Stimulated activated CD4-positive, alpha-beta T cell treated with anti-CD3 and anti-CD28 coated beads, Interleukin-1b, Interleukin-23, amount 100 ng/mL, for 4 hours (primary cell): ENCODE results near the gene RFX2.
"Not testable (repeated sequence)": the region's sequence is repeated elsewhere in the genome, so short reads cannot be mapped to it uniquely, and the experiment has no call there.

Experiments
- DNase-seq, 2 donors: peaks; one replicate each; pipeline ENCODE4 v3.0.0-alpha.2; 2020; ENCODE audit warnings: low read depth in 2 of 2

The RFX2 gene

DNA sequence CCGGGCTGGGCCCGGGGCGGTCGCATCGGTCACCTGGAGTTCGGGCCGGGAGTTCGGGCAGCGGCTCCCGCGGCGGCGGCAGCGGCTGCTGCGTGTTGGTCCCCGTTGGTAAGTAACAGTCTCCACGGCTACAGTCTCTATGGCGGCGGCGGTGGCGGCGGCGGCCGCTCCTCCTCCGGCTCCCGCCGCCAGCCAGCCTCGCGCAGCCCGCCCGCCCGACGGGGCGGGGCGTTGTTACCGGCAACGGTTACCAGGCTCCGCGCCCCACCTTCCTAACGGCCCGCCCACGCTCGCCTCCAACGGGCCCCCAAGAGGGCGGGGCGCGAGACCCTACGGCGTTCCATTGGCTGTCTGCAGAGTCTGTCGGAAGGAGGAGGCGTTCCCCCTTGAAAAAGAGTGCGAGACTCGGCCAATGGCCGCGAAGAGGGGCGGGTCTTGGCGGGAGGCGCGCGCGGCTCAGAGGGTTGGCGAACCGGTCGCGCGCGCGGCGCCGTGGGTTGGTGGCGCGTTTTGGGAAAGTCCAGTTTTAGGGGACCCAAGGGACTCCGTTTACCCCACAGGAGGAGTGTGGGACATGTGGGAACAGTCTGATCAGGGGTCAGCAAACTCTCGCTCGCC lies at the start of gene RFX2:
Gene RFX2 (minus strand): TSS at position 141 of the 618 bp plus-strand sequence. CDS start 63,004 bp downstream, outside the sequence.
- DNase-seq: peak; percentile 99

DNA sequence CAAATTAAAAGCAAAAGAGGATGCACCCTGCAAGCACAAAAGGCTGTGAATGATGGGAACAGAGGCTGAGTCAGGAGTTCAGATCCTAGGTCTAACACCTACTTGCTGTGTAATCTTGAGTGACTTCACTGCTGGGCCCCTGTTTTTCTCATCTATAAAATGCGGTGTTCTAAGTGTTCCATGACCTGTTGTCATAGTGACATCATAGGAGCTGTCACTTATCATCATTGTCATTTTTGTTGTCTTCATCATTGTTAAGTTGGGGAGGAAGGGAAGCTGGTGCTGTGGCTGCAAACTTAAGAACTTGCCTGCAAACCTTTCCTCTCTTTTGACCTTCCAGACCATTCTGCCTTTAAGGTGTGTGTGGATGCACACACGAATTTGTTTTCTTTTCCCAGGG lies 45.7 kb upstream of the RFX2 start:
- no peak for DNase-seq

- no peak for DNase-seq
Observed at GRCh38 chr19:6150289-6150688, 40.0 kb upstream of the RFX2 start.

DNA sequence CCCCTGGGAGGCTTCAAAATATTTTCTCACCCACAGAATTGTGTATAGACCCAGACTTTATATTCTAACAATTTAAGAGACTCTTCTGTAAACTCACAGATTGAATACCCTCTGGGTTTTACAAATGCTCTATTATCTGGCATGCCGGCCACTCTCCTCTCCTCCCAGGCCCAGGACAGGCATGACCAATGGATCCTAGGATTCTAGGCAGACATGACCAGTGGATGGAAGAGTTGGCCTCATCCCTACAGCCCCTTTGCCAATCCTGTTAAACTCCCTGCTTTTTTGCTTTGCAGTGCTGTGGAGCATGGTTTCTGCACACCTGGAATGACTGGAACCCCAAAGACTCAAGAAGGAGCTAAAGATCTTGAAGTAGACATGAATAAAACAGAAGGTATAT lies 30.9 kb upstream of the RFX2 start:
- no peak for DNase-seq

DNA sequence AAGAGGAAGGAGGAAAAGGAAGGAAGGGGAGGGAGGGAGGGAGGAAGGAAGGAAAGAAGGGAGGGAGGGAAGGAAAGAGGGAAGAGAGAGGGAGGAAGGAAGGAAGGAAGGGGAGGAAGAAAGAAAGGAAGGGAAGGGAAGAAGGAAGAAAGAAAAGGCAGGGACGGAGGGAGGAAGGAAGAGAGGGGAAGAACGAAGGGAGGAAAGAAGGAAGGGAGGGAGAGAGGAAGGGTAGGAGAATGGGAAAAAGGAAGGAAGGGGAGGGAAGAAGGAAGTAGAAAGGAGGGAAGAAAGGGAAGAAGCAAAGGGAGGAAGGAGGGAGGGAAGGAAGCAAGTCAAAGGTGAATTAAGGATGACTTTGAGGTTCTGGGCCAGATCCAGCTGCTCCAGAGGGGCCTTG lies 28.2 kb upstream of the RFX2 start:
- no peak for DNase-seq

- no peak for DNase-seq
Observed at GRCh38 chr19:6138066-6138465, 27.8 kb upstream of the RFX2 start.

GRCh38 chr19:6133231-6133630 lies 22.9 kb upstream of the RFX2 start:
- no peak for DNase-seq

DNA sequence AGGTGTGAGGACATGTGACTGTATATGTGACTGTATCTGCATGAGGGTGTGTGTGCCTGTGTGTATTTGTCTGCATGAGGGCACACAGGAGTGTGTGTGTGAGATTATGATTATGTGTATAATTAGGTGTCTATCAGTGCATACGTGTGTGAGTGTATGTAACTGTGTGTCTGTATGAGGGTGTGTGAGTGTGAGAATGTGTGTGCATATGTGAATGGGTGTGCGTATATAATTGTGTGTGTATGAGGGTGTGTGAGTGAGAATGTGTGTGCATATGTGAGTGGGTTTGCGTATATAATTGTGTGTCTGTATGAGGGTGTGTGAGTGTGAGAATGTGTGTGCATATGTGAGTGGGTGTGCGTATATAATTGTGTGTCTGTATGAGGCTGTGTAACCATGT lies 22.2 kb upstream of the RFX2 start:
- DNase-seq: no peak

GRCh38 chr19:6127716-6128335 lies 17.5 kb upstream of the RFX2 start:
- no peak for DNase-seq

DNA sequence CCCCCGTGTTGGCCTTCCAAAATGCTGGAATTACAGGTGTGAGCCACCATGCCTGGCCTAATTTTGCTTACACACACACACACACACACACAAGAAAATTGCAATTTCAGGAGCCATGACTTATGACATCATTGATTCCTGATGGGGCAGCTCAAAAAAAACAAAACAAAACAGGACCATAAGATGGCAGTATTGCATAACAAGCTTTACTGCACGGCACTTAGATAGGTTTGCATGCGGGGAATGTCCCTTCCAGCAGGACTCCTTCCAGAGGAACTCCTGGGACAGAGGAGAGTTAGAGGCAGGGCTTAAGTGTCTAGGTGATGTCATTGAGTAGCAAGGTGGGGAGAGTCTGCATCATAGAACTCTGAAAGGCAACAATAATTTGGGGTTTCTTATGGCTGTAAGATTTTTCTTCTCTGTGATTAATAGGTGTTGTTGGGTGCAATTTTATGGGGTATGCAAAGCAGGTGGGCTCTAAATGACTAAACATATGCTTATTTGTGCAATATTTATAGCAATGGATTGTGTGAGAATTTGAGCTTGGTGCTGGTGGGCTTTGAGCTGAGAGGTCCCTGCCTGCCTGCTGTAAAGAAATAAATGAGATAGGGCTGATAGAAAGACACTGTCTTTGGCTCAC lies 16.2 kb upstream of the RFX2 start:
- DNase-seq: no peak

GRCh38 chr19:6125571-6125989 lies 15.3 kb upstream of the RFX2 start:
- peak; percentile 22 to 49 for DNase-seq

DNA sequence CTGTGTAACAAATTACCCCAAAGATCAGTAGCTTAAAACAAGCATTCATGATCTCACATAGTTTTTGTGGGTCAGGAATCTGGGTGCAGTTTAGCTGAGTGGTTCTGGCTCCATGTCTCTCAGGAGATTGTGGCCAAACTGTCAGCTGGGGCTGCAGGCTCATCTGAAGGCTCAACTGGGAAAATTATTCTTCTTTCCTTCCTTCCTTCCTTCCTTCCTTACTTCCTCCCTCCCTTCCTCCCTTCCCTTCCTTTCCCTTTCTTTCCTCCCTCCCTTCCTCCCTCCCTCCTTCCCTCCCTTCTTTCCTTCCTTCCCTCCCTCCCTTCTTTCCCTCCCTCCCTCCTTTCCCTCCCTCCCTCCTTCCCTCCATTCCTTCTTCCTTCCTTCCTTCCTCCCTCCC lies 8.7 kb upstream of the RFX2 start:
- no peak for DNase-seq

- DNase-seq: no peak
Observed at GRCh38 chr19:6118043-6118442, 7.7 kb upstream of the RFX2 start.

GRCh38 chr19:6117534-6117933 lies 7.2 kb upstream of the RFX2 start:
- no peak for DNase-seq

GRCh38 chr19:6116749-6117430 lies 6.6 kb upstream of the RFX2 start:
- DNase-seq: no peak

DNA sequence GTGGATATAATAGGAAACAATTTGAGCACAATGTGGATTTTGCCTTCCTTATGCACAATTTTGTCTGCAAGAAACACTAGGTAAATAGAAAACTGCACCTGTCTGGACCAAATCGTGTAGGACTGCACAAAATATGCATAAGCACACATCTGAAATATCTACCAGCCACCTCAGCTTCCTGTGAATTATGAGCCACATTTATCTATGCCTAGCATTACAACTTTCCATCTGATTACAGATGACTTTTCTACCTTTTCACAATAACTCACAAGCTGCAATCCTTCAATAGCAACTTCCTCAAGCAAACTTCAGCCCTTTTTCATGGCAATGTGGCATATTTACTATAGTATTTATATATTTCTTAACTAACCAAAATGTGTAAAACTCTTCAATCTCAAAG lies 5.7 kb upstream of the RFX2 start:
- no peak for DNase-seq

- no peak for DNase-seq
Observed at GRCh38 chr19:6113616-6114188, 3.4 kb upstream of the RFX2 start.

- DNase-seq: no peak
Observed at GRCh38 chr19:6109947-6110346, 353 bp downstream of the RFX2 start.

DNA sequence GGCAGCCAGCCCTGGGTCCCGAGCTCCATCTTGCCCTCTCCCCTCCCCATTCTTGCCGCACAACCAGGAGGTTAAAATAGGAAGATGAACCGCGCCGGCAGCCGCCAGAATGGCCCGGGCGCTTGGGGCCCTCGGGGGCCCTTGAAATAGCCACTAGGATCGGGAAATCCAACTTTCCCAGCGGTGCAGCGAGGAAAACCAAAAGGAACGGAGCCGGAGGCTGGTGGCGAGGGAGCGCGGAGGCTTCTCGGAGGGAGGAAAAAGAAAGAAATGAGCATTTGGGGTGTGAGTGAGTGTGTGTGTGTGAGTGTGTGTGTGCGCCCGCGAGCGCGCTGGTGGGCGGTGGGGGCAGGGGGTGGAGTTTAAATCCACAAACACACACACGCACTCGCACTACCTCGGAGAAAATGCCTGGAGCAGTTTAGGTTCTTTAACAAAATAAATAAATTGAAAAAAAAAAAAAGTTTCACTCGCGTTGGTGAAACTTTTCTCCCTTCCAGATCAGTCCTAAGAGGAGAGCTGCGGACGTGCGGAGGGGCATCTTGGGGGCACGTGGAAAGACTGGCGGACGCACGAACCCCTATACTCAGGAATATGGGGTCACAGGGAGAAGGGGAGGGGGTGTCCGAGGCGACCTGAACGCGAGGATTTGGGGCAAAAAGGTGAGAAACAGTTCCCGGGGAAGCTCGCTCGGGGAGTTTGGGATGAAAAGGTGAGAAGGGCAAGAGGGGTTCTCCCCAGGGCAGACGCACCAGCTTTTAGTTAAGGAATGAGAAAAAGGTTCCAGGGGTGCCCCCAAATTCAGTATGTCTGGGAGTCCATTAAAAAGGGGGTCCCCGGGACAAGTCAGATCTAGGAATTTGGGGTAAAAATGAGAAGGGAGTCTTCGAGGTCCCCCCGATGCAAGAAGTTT lies 1.3 kb downstream of the RFX2 start:
- peak; percentile 54 to 72 for DNase-seq

DNA sequence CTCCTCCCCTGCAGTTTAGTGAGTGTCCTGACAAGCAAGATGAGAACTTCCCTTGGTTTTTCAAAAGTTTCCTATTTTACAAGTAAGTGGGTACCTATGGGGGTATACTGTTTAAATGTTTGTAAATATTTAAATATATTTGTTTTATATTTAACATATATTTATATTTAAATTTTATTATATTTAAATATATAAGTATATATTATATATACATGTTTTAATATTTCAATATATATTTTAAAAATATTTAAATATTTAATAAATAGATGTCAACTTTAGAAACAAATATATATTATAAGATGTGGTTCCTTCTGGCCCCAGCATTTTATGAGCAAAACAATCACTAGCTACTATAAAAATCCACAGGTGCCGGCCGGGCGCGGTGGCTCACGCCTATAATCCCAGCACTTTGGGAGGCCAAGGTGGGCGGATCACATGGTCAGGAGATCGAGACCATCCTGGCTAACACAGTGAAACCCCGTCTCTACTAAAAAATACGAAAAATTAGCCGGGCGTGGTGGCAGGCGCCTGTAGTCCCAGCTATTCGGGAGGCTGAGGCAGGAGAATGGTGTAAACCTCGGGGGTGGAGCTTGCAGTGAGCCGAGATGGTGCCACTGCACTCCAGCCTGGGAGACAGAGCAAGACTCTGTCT lies 3.5 kb downstream of the RFX2 start:
- DNase-seq: not testable (repeated sequence)

DNA sequence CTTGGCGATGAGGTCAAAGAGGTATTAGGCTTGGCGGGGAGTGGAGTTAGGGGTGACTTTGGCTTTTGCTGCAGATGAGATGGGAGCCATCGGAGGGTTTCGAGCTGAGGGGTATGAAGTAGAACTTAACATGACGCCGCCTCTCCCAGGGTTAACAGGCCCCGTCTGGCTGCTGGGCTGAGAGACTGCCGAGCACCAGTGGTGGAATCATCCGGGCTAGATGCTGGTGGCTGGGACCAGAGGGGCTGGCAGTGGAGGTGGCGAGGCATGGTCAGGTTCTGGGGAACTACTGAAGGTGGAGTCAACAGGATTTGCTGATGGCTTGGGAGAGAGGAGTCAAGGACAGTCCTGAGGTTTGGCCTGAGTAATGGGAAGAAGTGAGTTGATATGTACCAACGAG lies 4.9 kb downstream of the RFX2 start:
- DNase-seq: no peak
